Measurements from ENCODE around the gene PRKCA.

GRCh38 chr17:66619206-66619605 is 316.8 kb downstream of the PRKCA start:
- no peak for TF ChIP-seq POLR2AphosphoS5 (IDR thresholded peaks at IDR 0.05; ENCODE audit: low read depth, low read length)
- no peak for TF ChIP-seq IRF1 (CRISPR knock-in tag; IDR thresholded peaks at IDR 0.05; ENCODE audit: low read depth)
- TF ChIP-seq SP2 (CRISPR knock-in tag; IDR thresholded peaks at IDR 0.05): no peak
- no peak for TF ChIP-seq KDM1A (CRISPR knock-in tag; IDR thresholded peaks at IDR 0.05)
- no peak for TF ChIP-seq CHD2 (IDR thresholded peaks at IDR 0.05; ENCODE audit: low read depth, low read length)
- no peak for TF ChIP-seq RFX5 (IDR thresholded peaks at IDR 0.05; ENCODE audit: low read depth, low read length)
- TF ChIP-seq FOXP4 (CRISPR knock-in tag; IDR thresholded peaks at IDR 0.05): no peak
- no peak for TF ChIP-seq KAT7 (CRISPR knock-in tag; IDR thresholded peaks at IDR 0.05; ENCODE audit: borderline replicate concordance)
- TF ChIP-seq FOSL2 (CRISPR knock-in tag; IDR thresholded peaks at IDR 0.05): no peak
- TF ChIP-seq ZNF784 (CRISPR knock-in tag; IDR thresholded peaks at IDR 0.05; ENCODE audit: borderline replicate concordance): no peak
- no peak for TF ChIP-seq HDAC6 (IDR thresholded peaks at IDR 0.05; ENCODE audit: low read depth, low read length)

Measured in HepG2 (cell line).